HG03558 (cell line): ENCODE data around the gene CYYR1.
"Not testable (repeated sequence)": the region's sequence is repeated elsewhere in the genome, so short reads cannot be mapped to it uniquely, and the experiment has no call there.

ENCODE experiments used
- ATAC-seq: cut with Tn5 transposase; IDR thresholded peaks from one replicate; pipeline ENCODE4 v1.9.1; 2021; ENCODE audit warnings: moderate number of reproducible peaks; ENCODE audit not compliant: unreplicated experiment; ENCODE audit errors: extremely low read depth

The CYYR1 gene

DNA sequence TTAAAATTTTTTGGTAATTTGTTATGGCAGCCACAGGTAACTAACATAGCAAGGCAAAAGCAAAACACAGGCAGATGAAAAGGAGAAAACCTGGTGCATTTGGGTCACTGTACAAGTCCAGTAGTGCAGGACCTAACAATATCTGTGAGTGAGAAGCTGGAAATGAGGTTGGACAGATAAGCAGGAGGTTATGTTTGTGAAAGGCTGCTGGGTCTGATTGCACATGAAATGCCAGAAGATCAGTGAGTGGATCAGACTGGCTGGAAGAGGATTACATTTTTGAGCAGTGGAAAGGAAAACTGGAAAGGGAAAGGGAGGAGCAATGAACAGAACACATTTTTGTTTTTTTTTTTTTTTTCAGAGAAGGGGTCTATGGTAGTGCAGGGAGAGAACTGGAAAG lies 73.6 kb downstream of the CYYR1 start:
- ATAC-seq: no peak

DNA sequence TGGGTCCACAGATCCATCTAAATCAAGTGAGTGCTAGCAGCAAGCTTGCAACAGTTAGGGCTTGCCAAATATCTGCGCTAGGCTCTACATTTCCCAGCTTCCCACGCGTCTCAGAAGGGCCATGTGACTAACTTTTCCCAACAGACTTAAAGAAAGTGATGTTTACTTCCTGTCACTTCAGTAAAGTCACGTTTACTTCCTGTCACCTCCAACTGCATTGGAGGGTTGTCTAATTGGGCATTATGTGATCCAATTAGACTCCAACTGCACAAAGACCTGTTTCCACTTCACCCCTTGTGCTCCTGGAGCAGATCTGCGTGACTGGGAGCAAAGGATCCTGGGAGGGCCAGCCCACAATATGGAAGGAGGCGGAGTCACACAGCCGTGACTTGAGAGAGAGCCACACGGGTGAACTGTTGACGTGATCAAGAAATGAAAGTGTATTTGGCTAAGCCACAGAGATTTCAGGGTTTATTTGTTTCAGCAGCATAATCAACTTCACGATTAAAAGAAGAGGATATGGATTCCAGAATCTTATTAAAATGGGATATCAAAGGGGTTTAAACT lies 77.7 kb downstream of the CYYR1 start:
- ATAC-seq: no peak

DNA sequence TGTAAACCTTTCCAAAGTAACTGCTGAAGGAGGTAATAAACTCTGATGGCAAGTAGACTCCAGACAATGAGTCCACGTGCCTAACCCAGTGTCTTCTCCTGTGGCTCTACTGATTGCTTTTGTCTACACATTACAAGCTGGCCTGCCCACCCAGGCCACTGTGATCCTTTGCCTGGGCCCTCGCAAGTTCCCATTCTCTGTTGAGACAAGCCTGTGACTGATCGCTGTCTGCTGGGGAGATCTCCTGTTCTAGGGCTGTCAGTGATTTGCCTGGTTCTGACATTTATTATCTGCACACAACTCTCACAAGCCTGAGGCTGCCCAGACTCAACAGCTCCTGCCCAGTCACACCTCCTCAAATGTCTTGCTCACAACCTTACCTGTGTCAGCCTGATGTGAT lies 81.4 kb downstream of the CYYR1 start:
- no peak for ATAC-seq

DNA sequence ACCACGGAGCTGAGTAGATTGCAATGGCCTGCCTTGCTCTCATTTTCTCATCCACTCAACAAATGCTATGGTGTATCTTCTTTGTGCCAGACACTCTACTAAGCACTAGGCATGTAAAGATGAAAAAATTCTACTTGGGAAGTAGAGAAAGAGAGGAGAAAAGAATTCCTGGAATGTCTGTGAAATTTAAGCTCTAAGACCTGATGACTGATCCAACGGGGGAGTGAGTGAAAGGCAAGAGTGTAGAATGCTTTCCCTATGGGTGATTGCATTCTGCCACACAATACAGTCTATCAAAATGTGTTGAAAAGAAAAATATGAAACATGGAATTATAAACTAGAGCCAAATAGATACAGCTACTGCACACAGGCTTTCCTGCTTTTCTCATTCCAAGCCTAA lies 82.3 kb downstream of the CYYR1 start:
- no peak for ATAC-seq

DNA sequence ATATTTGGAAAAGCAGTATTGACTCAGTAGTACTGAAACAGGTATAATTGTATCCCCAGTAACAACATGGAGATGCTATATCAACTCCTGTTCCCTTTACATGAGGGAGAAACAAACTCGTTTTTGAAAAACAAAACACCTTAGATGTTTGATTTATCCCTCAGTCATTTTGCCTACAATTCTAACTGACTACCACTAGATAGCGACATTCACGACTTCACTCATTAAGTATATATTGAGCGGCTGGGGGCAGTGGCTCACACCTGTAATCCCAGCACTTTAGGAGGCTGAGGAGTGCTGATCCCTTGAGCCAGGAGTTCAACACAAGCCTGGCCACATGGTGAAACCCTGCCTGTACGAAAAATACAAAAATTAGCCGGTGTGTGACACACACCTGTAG lies 83.3 kb downstream of the CYYR1 start:
- ATAC-seq: no peak

DNA sequence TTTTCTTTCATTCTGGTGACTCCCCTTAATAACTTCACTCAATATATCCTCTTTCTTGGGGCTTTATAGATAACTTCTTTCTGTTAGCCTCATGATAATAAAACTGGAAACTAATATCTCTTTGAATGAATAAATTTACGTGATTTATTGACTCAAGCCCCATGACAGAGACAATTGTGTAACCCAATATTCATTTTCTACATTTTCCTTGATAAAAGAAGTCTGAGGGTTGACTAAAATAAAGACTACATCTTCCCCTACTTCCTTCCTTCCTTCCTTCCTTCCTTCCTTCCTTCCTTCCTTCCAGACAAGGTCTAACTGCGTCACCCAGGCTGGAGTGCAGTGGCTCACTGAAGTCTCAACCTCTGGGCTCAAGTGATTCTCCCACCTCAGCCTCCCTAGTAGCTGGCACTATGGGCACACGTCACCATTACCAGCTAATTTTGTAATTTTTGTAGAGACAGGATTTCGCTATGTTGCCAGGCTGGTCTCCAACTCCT lies 85.1 kb downstream of the CYYR1 start:
- no peak for ATAC-seq

DNA sequence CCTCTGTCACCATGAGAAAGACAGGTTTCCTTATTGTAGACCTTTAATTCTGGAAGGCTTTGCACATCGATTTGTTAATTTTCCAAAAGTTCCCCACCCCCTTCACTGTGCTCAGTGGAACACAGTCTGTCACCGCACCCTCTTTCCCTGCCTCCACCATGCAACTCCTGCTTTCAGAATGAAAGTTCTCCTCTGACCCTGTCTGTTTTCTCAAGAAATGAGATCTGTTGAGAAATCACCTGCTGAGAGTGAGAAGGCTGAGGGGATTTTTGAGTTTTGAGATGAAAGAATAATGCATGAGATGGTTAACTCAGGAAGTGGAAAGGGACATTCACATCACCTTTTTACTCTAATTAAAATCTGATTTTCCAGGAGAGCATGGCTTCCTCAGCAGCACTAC lies 99.6 kb downstream of the CYYR1 start:
- no peak for ATAC-seq

DNA sequence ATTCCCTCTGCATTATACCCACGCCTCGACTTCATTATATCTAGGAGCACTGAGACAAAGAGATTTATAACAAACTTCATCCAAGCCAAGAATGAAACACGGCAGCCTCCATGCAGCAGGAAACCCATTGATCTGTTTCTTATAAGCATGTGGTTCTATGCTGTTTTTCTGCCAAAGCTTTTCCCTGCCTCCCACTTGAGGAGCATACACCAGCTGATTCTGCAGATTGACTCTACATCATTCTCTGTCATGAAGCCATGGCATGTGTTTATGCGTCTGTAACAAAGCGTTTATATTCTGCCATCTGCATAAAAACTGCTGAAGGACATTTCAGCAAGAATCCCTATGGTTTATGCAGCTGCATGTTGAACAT lies 102.0 kb downstream of the CYYR1 start:
- ATAC-seq: no peak

DNA sequence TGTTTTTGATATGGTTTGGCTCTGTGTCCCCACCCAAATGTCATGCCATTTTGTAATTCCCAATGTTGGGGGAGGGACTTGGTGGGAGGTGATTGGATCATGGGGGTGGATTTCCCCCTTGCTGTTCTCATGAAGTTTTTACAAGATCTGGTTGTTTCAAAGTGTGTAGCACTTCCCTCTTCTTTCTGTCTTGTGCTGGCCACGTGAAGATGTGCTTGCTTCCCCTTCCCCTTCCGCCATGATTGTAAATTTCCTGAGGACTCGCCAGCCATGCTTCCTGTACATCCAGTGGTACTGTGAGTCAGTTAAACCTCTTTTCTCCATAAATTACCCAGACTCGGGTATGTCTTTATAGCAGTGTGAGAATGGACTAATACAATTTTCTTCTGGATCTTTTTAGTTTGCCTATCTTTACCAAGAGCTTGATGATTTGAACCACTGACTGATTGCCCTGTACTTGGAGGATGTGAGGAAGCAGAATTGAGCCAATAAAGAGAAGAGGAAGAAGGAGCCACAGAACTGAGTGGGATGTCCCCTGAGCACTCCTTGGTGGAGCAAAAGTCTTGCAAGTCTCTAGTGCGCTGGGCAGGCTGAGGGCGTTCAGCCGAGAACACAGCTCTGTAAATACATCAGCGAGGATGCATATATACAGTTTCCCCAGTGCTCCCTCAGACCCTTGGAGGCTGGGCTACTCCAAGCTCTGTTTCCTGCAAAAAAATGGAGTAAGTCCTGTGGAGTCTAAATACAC lies 102.6 kb downstream of the CYYR1 start:
- no peak for ATAC-seq

DNA sequence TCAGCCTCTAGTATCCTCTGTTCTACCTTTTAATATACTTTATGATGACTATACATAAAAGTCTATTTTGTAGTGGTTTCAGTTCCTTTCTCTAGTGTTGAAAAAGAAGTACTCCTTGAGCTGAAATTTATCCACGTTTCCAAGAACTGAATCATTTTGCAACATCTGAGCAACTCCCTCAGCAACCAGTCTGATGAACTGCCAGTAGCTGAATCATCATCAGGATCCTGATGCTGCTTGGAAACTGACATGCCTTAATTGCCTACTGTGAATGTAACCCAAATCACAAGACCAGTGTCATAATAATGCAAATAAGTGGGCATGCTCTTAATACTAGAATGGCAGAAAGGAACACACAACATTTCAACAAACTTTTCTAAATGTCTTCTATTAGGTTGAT lies 103.3 kb downstream of the CYYR1 start:
- ATAC-seq: no peak

DNA sequence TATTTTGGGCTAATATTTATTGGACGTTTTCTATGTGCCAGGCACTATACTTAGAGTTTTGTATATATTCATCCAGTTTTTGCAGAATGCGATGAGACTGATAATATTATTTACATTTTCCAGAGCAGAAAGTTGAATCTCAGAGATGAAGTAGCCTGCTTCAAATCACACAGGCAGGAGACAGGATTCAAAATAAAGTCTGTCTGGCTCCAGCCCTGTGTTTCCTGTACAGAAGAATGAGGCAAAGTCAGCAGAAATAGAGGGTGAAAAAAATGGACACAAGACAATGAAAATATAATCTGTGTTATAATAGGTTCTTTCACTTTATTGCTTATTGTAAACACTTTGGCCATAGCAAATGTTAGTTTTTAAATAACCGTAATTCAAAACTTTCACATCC lies 107.2 kb downstream of the CYYR1 start:
- ATAC-seq: no peak

DNA sequence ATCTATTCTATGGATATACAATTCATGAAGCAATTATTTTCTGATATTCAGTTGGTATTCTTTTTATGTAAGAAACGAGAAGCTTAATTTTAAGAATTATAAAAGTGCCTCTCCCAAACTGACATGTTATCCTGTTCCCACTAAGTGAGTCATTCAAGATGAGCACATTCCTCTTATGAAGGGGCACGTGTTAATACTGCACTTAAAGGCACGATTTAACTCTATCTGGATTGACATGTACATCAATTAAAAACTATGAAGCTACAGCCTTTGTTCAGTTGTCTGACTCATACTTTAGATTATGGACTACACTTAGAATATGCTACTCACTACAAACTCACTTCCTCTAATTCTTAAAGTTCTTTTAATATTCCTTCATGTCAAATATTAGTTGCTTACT lies 111.6 kb downstream of the CYYR1 start:
- no peak for ATAC-seq

DNA sequence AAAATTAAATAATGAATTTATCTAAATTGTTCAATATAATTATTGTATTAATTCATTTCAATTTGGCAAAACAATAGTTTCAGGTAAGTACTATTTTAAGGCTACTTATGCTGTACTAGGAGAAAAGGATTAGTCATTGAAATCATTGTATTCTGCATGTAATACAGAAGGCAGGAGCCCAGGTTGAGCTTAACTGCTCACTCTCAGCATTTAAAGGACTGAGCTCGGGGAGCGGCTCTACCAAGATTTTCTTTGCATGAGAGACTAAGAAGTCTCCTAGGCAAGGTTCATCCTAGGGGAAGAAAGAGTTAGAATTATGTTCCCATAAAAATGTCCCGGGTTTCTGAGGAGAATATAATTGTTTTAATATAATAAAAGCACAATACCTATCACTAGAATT lies 112.5 kb downstream of the CYYR1 start:
- ATAC-seq: no peak

DNA sequence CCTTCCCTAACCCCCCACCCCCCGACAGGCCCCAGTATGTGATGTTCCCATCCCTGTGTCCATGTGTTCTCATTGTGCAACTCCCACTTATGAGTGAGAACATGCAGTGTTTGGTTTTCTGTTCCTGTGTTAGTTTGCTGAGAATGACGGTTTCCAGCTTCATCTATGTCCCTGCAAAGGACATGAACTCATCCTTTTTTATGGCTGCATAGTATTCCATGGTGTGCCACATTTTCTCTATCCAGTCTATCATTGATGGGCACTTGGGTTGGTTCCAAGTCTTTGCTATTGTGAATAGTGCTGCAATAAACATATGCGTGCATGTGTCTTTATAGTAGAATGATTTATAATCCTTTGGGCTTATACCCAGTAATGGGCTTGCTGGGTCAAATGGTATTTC lies 114.2 kb downstream of the CYYR1 start:
- ATAC-seq: not testable (repeated sequence)

DNA sequence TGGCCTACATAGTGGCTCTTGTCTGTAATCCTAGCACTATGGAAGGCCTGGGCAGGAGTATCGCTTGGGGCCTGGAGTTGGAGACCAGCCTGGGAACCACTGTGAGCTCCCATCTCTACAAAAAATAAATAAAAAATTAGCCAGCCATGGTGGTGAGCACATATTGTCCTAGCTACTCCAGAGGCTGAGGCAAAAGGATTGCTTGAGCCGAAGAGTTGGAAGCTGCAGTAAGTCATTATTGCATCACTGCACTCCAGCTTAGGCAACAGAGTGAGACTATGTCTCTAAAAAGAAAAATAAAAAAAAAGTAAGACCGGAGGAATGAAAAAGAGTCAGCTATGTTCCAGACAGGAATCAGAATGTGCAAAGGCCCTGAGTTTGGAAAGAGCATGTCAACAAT lies 115.3 kb downstream of the CYYR1 start:
- no peak for ATAC-seq

DNA sequence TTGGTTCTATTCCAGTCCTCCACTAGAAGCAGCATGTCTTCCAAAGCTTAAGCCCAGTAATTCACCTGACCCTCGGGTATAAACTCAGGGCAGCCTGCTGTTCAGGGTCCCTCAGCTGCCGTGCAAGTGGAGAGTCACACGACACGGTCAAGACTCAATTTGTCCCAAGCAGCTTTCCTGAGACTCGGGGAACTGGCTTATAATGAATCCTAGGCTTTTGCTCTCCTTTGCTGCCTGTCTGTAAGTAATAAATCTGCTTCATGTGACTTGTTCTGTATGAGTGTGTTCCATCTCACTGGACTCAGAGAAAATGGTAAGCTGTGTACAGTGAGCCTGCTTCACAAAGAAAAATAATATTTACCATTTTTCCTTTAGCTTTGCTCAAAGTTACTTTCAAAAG lies 119.8 kb downstream of the CYYR1 start:
- no peak for ATAC-seq

DNA sequence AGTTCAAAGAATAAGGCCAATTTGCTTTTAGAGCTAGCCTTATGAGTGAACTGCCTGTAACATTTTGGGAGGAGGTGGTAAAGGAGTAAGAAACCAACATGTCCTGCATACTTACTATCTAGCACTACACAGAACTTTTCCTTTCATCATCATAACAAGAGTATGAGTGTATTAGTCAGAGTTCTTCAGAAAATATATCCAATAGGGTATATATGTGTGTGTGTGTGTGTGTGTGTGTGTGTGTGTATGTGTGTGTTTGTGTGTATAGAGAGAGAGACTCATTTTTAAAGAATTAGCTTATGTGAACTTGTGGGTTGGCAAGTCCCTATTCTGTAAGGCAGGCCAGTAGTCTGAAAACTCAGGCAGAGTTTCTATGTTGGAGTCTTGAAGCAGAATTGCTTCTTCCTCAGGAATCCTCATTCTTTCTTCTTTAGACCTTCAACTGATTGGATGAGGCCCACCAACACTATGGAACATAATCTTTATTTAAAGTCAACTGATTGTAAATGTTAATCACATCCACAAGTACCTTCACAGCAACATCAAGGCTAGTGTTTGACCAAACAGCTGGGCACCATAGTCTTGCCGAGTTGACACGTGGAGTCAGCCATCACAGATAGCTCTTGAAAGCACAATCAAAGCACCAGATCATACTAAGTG lies 121.9 kb downstream of the CYYR1 start:
- ATAC-seq: no peak

DNA sequence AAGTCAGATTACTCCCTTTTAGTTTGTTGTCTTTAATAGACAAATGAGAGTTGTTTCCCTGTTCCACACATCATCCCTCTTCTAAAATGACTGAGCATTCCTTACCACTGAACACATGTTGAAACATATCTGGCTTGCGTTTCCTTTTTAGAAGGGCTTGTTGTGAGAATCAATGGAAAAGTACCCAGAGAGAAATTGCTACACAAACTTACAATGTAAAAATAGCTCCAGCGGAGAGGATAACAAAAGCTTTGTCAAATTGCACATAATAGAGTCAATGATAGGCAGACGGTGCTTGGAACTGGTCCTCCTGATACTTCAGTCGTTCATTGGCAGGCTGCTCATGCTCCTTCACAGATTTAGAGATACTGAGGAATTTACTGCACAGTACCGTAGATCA lies 123.9 kb downstream of the CYYR1 start:
- ATAC-seq: no peak

DNA sequence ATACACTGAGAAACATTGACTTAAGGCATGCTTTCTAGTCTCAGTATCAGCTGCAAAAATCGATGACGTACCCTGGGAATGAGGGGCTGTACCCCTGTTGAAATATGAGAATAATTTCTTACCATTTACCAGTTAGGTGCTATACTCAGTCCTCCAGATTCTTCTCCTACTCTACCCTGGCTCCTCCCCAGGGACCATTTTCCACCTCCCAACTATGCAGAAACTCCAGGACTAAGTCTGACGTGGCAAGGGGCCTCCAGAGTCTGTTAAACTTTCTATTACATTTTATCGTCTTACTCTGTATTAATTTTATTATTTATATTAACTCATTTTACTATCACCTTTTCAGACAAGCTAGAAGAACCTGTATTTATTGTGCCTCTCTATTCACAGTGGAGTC lies 124.3 kb downstream of the CYYR1 start:
- ATAC-seq: no peak

DNA sequence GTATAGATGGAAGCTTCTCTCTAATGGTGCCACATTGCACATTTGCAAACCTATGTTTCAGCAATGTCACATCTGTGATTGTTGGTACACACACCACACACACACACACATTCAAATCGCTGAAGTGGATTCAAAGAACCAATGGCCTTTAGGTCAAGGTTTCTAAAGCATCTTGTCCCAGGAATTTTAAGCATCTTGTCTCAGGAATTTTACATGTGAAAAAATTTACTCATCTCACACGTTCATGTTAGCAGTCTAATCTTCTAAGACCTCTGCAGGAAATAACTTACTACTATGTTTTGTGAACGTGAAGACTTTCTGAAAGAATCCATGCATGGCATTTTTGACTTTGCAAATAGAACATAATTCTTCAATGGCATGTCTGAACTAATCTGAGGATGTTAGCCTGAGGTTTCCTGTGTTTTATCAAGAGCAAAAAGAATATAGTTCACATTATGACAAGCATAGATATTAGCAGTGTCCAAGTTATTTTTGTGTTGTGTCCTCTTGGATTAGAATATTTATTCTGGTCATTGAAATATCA lies 125.1 kb downstream of the CYYR1 start:
- ATAC-seq: no peak

DNA sequence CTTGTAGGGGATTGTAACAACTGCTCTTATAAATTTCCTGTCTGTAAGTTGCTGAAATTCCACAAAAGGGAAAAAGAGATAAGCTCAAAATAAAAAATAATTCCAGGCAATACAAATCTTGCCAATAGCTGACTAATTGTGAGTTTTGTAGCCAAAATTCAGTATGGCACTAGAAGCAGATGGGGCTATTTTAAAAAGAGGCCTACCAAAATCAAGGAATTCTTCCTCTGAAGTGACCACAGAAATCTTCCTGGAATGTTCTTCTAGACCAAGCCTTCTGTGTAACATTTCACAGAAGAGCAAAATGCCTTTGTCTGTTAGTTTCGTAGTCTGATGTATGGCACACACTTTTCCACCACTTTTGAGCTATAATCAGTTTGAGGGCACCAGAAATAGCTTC lies 127.6 kb downstream of the CYYR1 start:
- no peak for ATAC-seq
